Esophagus muscularis mucosa (tissue), 4 donors: Measurements from ENCODE around the gene TRPM3. TPM values are rescaled to one million over a fixed set of nuclear protein-coding genes. Genes with fewer than 3 reads are reported as not detected.
A peak's percentile ranks its signal among the peaks of the same experiment; 100 is the strongest.

Experiments
- DNase-seq: peaks from one replicate; pipeline ENCODE4 v3.0.0-alpha.2; 2017; ENCODE audit errors: extremely low spot score
- H3K27ac ChIP-seq, 4 donors: fragments of 200-600 bp; sonication (generic); replicated peaks in 1 of 4; 1 replicate in 3 of 4; 2 replicates in 1 of 4; pipeline ENCODE4 v1.5.1; 2016 to 2019; ENCODE audit warnings: mild to moderate bottlenecking in 1 of 4
- H3K27me3 ChIP-seq, 4 donors: fragments of 200-600 bp; sonication (generic); one replicate each; pipeline versions ENCODE4 v1.5.1 to v1.6.0; 2016 to 2019
- H3K36me3 ChIP-seq, 4 donors: fragments of 200-600 bp; sonication (generic); one replicate each; pipeline ENCODE4 v1.5.1; 2016 to 2019
- H3K4me1 ChIP-seq, 4 donors: fragments of 200-600 bp; sonication (generic); one replicate each; pipeline ENCODE4 v1.5.1; 2016 to 2019
- H3K4me3 ChIP-seq, 4 donors: fragments of 200-600 bp; sonication (generic); 1 replicate in 2 of 4; 2 replicates in 2 of 4; pipeline ENCODE4 v1.5.1; 2016 to 2019; ENCODE audit warnings: mild to moderate bottlenecking in 4 of 4, moderate library complexity in 1 of 4
- H3K9me3 ChIP-seq, 4 donors: fragments of 200-600 bp; sonication (generic); 1 replicate in 3 of 4; 2 replicates in 1 of 4; pipeline ENCODE4 v1.5.1; 2016 to 2019
- CTCF ChIP-seq, 3 experiments: fragments of 200-600 bp in 2 of 3; fragments of 450-650 bp in 1 of 3; sonication (generic) in 2 of 3; IDR thresholded peaks; one replicate each; pipeline ENCODE4 v1.5.1; 2017 to 2019; ENCODE audit warnings: antibody characterized with exemption in 3 of 3, mild to moderate bottlenecking in 2 of 3, moderate library complexity in 1 of 3
- EP300 ChIP-seq: sonication (generic); formaldehyde crosslinking; IDR thresholded peaks from one replicate; pipeline ENCODE4 v1.6.1; 2017; ENCODE audit warnings: antibody characterized with exemption
- POLR2A ChIP-seq: fragments of 450-650 bp; IDR thresholded peaks from one replicate; pipeline ENCODE4 v1.6.1; 2017; ENCODE audit warnings: antibody characterized with exemption, moderate library complexity, mild to moderate bottlenecking, low read depth
- POLR2AphosphoS5 ChIP-seq, 2 donors: sonication (generic); formaldehyde crosslinking; IDR thresholded peaks; one replicate each; pipeline ENCODE4 v1.6.1; 2017; ENCODE audit warnings: antibody characterized with exemption in 2 of 2
- WGBS: methylation state at CpG from one replicate; pipeline ENCODE4 v1.1.5; 2018; 5-methylcytosine and 5-hydroxymethylcytosine counted together
- intact Hi-C: fragments of 100-400 bp; cut with DNase I; formaldehyde crosslinking; loops from one replicate; pipeline ENCODE4 v1.15.1; 2023
- total RNA-seq, 4 donors: library from RNA; depleted of rRNA; stranded (reverse); fragments of >200 nt; gene quantifications; one replicate each; pipeline versions ENCODE4 v1.1.0 to v1.2.1, GENCODE V29; 2016

TRPM3 gene
- total RNA-seq, 4 donors from 2014 or later = 0.13 to 0.17 TPM; not detected in 2

GRCh38 chr9:70579686-70580085 lies 541.7 kb downstream of the TRPM3 start:
- H3K9me3 ChIP-seq = no peaks in the 10 kb centered on the region
- H3K27me3 ChIP-seq = no peaks in the 10 kb centered on the region
- intact Hi-C loops = no loop called here
- no peak overlapping the region for H3K4me3 ChIP-seq
- DNase-seq = no peak
- peaks cover 10 to 29% (median 21%) of the 10 kb centered on the region in 4 donors for H3K4me1 ChIP-seq
- no peak overlapping the region for H3K27ac ChIP-seq
- TF ChIP-seq EP300 (no peak), POLR2A (no peak), CTCF (IDR thresholded peaks at IDR 0.05) (no peak), POLR2AphosphoS5 (IDR thresholded peaks at IDR 0.05) (no peak)
- WGBS = 78% methylated on average over 7 of the region's 7 CpGs
- no peaks in the 10 kb centered on the region for H3K36me3 ChIP-seq

GRCh38 chr9:70578720-70579119 lies 542.7 kb downstream of the TRPM3 start:
- 75% methylated on average over 1 of the region's 1 CpG for WGBS
- H3K4me3 ChIP-seq = no peak overlapping the region
- intact Hi-C loops = no loop called here
- no peaks in the 10 kb centered on the region for H3K9me3 ChIP-seq
- TF ChIP-seq CTCF (IDR thresholded peaks at IDR 0.05) (no peak), EP300 (no peak), POLR2A (no peak), POLR2AphosphoS5 (IDR thresholded peaks at IDR 0.05) (no peak)
- no peak overlapping the region for H3K27ac ChIP-seq
- no peak for DNase-seq
- H3K4me1 ChIP-seq = peaks cover 16 to 38% (median 31%) of the 10 kb centered on the region in 4 donors
- H3K36me3 ChIP-seq = no peaks in the 10 kb centered on the region
- H3K27me3 ChIP-seq = no peaks in the 10 kb centered on the region

- Histone ChIP-seq H3K4me3 (no peak overlapping the region), H3K27me3 (no peaks in the 10 kb centered on the region), H3K27ac (peak overlapping the region in 2 of 4 donors; percentile 7 to 25), H3K36me3 (no peaks in the 10 kb centered on the region), H3K9me3 (no peaks in the 10 kb centered on the region), H3K4me1 (peaks cover 20 to 45% (median 38%) of the 10 kb centered on the region in 4 donors)
- intact Hi-C loops = no loop called here
- WGBS = 94% methylated on average over 5 of the region's 5 CpGs
- DNase-seq = no peak
- TF ChIP-seq EP300 (no peak), POLR2AphosphoS5 (IDR thresholded peaks at IDR 0.05) (no peak), POLR2A (no peak)
Observed at GRCh38 chr9:70577671-70578070, 543.8 kb downstream of the TRPM3 start.

- intact Hi-C loops = no loop called here
- DNase-seq = no peak
- no peaks in the 10 kb centered on the region for H3K9me3 ChIP-seq
- H3K27me3 ChIP-seq = no peaks in the 10 kb centered on the region
- peak overlapping the region in 1 of 4 donors; percentile 73 for H3K27ac ChIP-seq
- peaks cover 20 to 45% (median 38%) of the 10 kb centered on the region in 4 donors for H3K4me1 ChIP-seq
- H3K4me3 ChIP-seq = no peak overlapping the region
- no peak for TF ChIP-seq EP300
- no peaks in the 10 kb centered on the region for H3K36me3 ChIP-seq
- WGBS = 100% methylated on average over 2 of the region's 2 CpGs
Observed at GRCh38 chr9:70576116-70576515, 545.3 kb downstream of the TRPM3 start.

GRCh38 chr9:70574151-70574837 lies 547.1 kb downstream of the TRPM3 start:
- H3K27me3 ChIP-seq = no peaks in the 10 kb centered on the region
- intact Hi-C loops = no loop called here
- peaks cover 20 to 44% (median 38%) of the 10 kb centered on the region in 4 donors for H3K4me1 ChIP-seq
- DNase-seq = peak; percentile 93
- no peaks in the 10 kb centered on the region for H3K9me3 ChIP-seq
- peak overlapping the region; percentile 64 to 76 (median 73) for H3K27ac ChIP-seq
- H3K4me3 ChIP-seq = no peak overlapping the region
- no peaks in the 10 kb centered on the region for H3K36me3 ChIP-seq
- TF ChIP-seq POLR2AphosphoS5 (IDR thresholded peaks at IDR 0.05) (peak; percentile 29 to 58), EP300 (no peak)
- 23% methylated on average over 2 of the region's 2 CpGs for WGBS

- peaks cover 20 to 51% (median 46%) of the 10 kb centered on the region in 4 donors for H3K4me1 ChIP-seq
- TF ChIP-seq EP300 (no peak), CTCF (IDR thresholded peaks at IDR 0.05) (no peak), POLR2AphosphoS5 (IDR thresholded peaks at IDR 0.05) (no peak), POLR2A (no peak)
- H3K9me3 ChIP-seq = no peaks in the 10 kb centered on the region
- H3K27ac ChIP-seq = peak overlapping the region; percentile 64 to 76 (median 73)
- intact Hi-C loops = no loop called here
- no peak overlapping the region for H3K4me3 ChIP-seq
- H3K27me3 ChIP-seq = no peaks in the 10 kb centered on the region
- H3K36me3 ChIP-seq = no peaks in the 10 kb centered on the region
- no peak for DNase-seq
Observed at GRCh38 chr9:70573308-70573707, 548.1 kb downstream of the TRPM3 start.
